Mesendoderm (in vitro differentiated cells): ENCODE results near the gene SNRK.

Source experiments
- DNase-seq: peaks from one replicate; pipeline ENCODE4 v3.0.0; 2013
- H2AK5ac ChIP-seq: 2 replicates; pipeline ENCODE4 v1.6.1; 2013; ENCODE audit warnings: low read length, inconsistent platforms
- H2BK120ac ChIP-seq: 2 replicates; pipeline ENCODE4 v1.6.1; 2013; ENCODE audit warnings: low read depth, mild to moderate bottlenecking, low read length, moderate library complexity, mixed read lengths
- H2BK15ac ChIP-seq: replicated peaks from 2 replicates; pipeline ENCODE4 v1.6.1; 2013; ENCODE audit warnings: low read depth, mild to moderate bottlenecking, moderate library complexity
- H2BK5ac ChIP-seq: 2 replicates; pipeline ENCODE4 v1.6.1; 2013; ENCODE audit warnings: low read length, inconsistent platforms
- H3K18ac ChIP-seq: 2 replicates; pipeline ENCODE4 v1.6.1; 2013; ENCODE audit warnings: mild to moderate bottlenecking, low read length, mixed read lengths
- H3K23ac ChIP-seq: one replicate; pipeline ENCODE4 v1.6.1; 2013; ENCODE audit warnings: low read length
- H3K27ac ChIP-seq: 2 replicates; pipeline ENCODE4 v1.5.1; 2013; ENCODE audit warnings: low read depth, mild to moderate bottlenecking, inconsistent platforms, low read length, moderate library complexity
- H3K27me3 ChIP-seq: 2 replicates; pipeline ENCODE4 v1.6.1; 2013; ENCODE audit warnings: low read length, control low read depth, mild to moderate bottlenecking, inconsistent platforms; ENCODE audit not compliant: insufficient read depth, poor library complexity
- H3K36me3 ChIP-seq: 2 replicates; pipeline ENCODE4 v1.6.1; 2013; ENCODE audit warnings: low read length, inconsistent platforms; ENCODE audit not compliant: control insufficient read depth, insufficient read depth
- H3K4ac ChIP-seq: one replicate; pipeline ENCODE4 v1.6.1; 2013; ENCODE audit warnings: low read depth, mild to moderate bottlenecking, low read length, moderate library complexity
- H3K4me1 ChIP-seq: 2 replicates; pipeline ENCODE4 v1.6.1; 2013; ENCODE audit warnings: low read depth, low read length, inconsistent platforms; ENCODE audit not compliant: control insufficient read depth
- H3K4me2 ChIP-seq: 2 replicates; pipeline ENCODE4 v1.6.1; 2013; ENCODE audit warnings: low read length
- H3K4me3 ChIP-seq: 2 replicates; pipeline ENCODE4 v1.5.1; 2013; ENCODE audit warnings: mild to moderate bottlenecking, low read length
- H3K56ac ChIP-seq: one replicate; pipeline ENCODE4 v1.6.1; 2013; ENCODE audit warnings: low read length
- H3K79me1 ChIP-seq: 2 replicates; pipeline ENCODE4 v1.6.1; 2013; ENCODE audit warnings: low read length, inconsistent platforms
- H3K79me2 ChIP-seq: 2 replicates; pipeline ENCODE4 v1.6.1; 2013; ENCODE audit warnings: mild to moderate bottlenecking, low read length; ENCODE audit not compliant: control insufficient read depth, insufficient read depth
- H3K9ac ChIP-seq: 2 replicates; pipeline ENCODE4 v1.6.1; 2013; ENCODE audit warnings: low read length, inconsistent platforms
- H4K5ac ChIP-seq: one replicate; pipeline ENCODE4 v1.6.1; 2013; ENCODE audit warnings: low read length
- H4K8ac ChIP-seq: one replicate; pipeline ENCODE4 v1.6.1; 2013; ENCODE audit warnings: low read depth, mild to moderate bottlenecking, control low read depth, low read length, moderate library complexity
- whole genome bisulfite sequencing: extraction: QIAGEN DNeasy Blood & Tissue Kit; methylation state at CpG from one replicate; pipeline ENCODE4 v1.1.7; 2013; ENCODE audit warnings: low lambda C conversion rate, missing lambda C conversion rate; ENCODE audit not compliant: insufficient coverage; ENCODE audit errors: extremely low coverage; 5-methylcytosine and 5-hydroxymethylcytosine counted together

SNRK gene

GRCh38 chr3:43317461-43318316 lies 31.3 kb downstream of the SNRK start:
- Histone ChIP-seq H3K4ac (no peak overlapping the region), H3K18ac (no peak overlapping the region), H3K9ac (no peak overlapping the region), H3K4me2 (no peak overlapping the region), H4K8ac (no peak overlapping the region), H3K4me3 (no peak overlapping the region), H3K79me2 (no peaks in the 10 kb centered on the region), H3K27me3 (no peaks in the 10 kb centered on the region), H3K23ac (no peak overlapping the region), H3K27ac (no peak overlapping the region), H2BK5ac (no peak overlapping the region), H3K4me1 (no peaks in the 10 kb centered on the region), H2BK15ac (no peak overlapping the region), H2AK5ac (no peak overlapping the region), H4K5ac (no peak overlapping the region), H3K36me3 (no peaks in the 10 kb centered on the region), H2BK120ac (no peak overlapping the region), H3K79me1 (peaks cover 11% of the 10 kb centered on the region), H3K56ac (no peak overlapping the region)
- WGBS: no CpG with 5 or more reads among the region's 8 CpGs
- DNase-seq: peak; percentile 4

DNA sequence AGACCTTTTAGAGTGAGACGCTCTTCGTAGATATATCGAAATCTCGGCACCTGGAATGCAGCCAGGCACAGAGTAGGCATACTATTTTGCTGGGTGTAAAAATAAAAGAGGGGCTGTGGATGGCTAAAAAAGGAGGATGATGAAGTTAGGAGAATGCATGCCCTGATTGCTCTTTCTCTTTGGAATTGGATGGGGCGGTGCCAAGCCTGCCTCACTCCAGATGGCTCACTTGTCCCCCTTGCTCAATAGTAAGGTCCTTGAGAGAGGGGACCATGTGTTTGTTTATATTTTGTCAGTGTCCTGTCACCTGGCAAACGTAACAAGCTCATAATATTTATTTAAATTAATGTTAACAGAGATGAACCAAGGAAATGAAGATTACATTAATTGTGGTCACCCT lies 33.0 kb downstream of the SNRK start:
- H3K9ac ChIP-seq: no peak overlapping the region

DNA sequence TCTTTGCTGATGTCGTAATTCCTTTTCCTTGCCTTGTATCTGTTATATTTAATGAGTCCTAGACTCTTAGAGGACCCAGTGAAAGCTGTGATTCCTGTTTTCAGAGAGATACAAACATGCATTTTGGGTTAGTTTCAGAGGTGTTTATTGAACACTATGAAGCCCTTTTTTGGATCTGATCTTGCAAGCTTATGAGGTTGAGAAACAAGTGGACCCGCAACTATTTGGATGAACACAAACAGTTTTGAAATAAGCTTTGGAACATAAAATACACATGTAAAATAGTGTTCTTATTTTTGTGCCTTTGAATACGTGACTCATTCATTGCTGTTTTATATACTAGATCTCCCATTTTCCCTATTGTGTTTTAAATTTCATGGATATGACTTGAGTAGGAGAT lies 33.5 kb downstream of the SNRK start:
- no peak overlapping the region for H3K27ac ChIP-seq
- no peak overlapping the region for H3K4me3 ChIP-seq
- H3K79me2 ChIP-seq: peaks cover 2% of the 10 kb centered on the region
- H3K4ac ChIP-seq: no peak overlapping the region
- H3K23ac ChIP-seq: no peak overlapping the region
- H2AK5ac ChIP-seq: no peak overlapping the region
- no peak overlapping the region for H4K8ac ChIP-seq
- no peak overlapping the region for H4K5ac ChIP-seq
- H3K56ac ChIP-seq: no peak overlapping the region
- H3K4me2 ChIP-seq: no peak overlapping the region
- no peak overlapping the region for H2BK5ac ChIP-seq
- no peak overlapping the region for H2BK15ac ChIP-seq
- DNase-seq: no peak
- no peaks in the 10 kb centered on the region for H3K36me3 ChIP-seq
- H3K27me3 ChIP-seq: no peaks in the 10 kb centered on the region
- H3K9ac ChIP-seq: no peak overlapping the region
- H3K4me1 ChIP-seq: no peaks in the 10 kb centered on the region
- no CpG with 5 or more reads among the region's 3 CpGs for WGBS
- no peak overlapping the region for H3K18ac ChIP-seq
- H2BK120ac ChIP-seq: no peak overlapping the region
- peaks cover 13% of the 10 kb centered on the region for H3K79me1 ChIP-seq

More for the DNA sequence above, 33.0 kb downstream of the SNRK start:
- DNase-seq: no peak
- Histone ChIP-seq H3K23ac (no peak overlapping the region), H3K36me3 (no peaks in the 10 kb centered on the region), H2AK5ac (no peak overlapping the region), H3K27me3 (no peaks in the 10 kb centered on the region), H2BK5ac (no peak overlapping the region), H2BK120ac (no peak overlapping the region), H3K79me2 (peaks cover 2% of the 10 kb centered on the region), H3K4me1 (no peaks in the 10 kb centered on the region), H2BK15ac (no peak overlapping the region), H3K79me1 (peaks cover 13% of the 10 kb centered on the region), H3K4me2 (no peak overlapping the region), H3K27ac (no peak overlapping the region), H3K4ac (no peak overlapping the region), H3K56ac (no peak overlapping the region), H3K4me3 (no peak overlapping the region), H4K5ac (no peak overlapping the region), H4K8ac (no peak overlapping the region), H3K18ac (no peak overlapping the region)
- WGBS: no CpG with 5 or more reads among the region's 6 CpGs

DNA sequence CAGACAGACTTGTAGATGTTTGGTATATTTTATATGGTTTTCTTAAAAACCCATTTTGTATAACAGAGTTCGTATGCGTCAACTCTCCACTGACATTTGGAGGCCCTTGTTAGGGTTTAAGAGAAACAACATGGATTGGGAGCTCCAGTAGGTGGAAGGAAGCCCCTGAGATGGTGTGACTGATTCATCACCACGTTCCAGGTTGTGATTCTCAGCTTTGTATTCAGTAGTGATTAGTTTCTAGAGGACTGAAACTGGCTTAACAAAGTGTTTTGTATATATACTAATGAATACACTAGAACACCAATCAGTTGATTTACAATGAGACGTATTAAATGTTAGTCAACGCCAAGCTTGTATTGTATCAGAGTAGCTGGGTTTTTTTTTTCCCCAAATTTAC lies 33.9 kb downstream of the SNRK start:
- WGBS: no CpG with 5 or more reads among the region's 5 CpGs
- Histone ChIP-seq H3K79me1 (peaks cover 13% of the 10 kb centered on the region), H3K18ac (no peak overlapping the region), H3K9ac (no peak overlapping the region), H2BK15ac (no peak overlapping the region), H3K4me1 (no peaks in the 10 kb centered on the region), H3K79me2 (peaks cover 2% of the 10 kb centered on the region), H3K27ac (no peak overlapping the region), H3K4ac (no peak overlapping the region), H3K56ac (no peak overlapping the region), H3K23ac (no peak overlapping the region), H2AK5ac (no peak overlapping the region), H4K8ac (no peak overlapping the region), H2BK120ac (no peak overlapping the region), H3K27me3 (no peaks in the 10 kb centered on the region), H3K4me2 (no peak overlapping the region), H3K36me3 (no peaks in the 10 kb centered on the region), H4K5ac (no peak overlapping the region), H2BK5ac (no peak overlapping the region), H3K4me3 (no peak overlapping the region)
- peak; percentile 28 for DNase-seq

GRCh38 chr3:43323541-43323940 lies 37.2 kb downstream of the SNRK start:
- Histone ChIP-seq H4K5ac (no peak overlapping the region), H3K4ac (no peak overlapping the region), H3K4me2 (no peak overlapping the region), H2BK120ac (no peak overlapping the region), H3K79me1 (peaks cover 9% of the 10 kb centered on the region), H3K79me2 (peaks cover 2% of the 10 kb centered on the region), H3K36me3 (no peaks in the 10 kb centered on the region), H3K18ac (no peak overlapping the region), H4K8ac (no peak overlapping the region), H2BK5ac (no peak overlapping the region), H3K23ac (no peak overlapping the region), H3K27ac (no peak overlapping the region), H3K4me1 (no peaks in the 10 kb centered on the region), H2BK15ac (no peak overlapping the region), H3K9ac (no peak overlapping the region), H3K56ac (no peak overlapping the region), H3K4me3 (no peak overlapping the region), H2AK5ac (no peak overlapping the region), H3K27me3 (no peaks in the 10 kb centered on the region)
- no CpG with 5 or more reads among the region's 1 CpG for WGBS
- DNase-seq: no peak
